Esophagus muscularis mucosa (tissue), 4 donors: ENCODE measurements around the gene TGFBR3.

Experiments used
- EP300 ChIP-seq: sonication (generic); formaldehyde crosslinking; IDR thresholded peaks from one replicate; pipeline ENCODE4 v1.6.1; 2017; ENCODE audit warnings: antibody characterized with exemption
- POLR2A ChIP-seq: fragments of 450-650 bp; IDR thresholded peaks from one replicate; pipeline ENCODE4 v1.6.1; 2017; ENCODE audit warnings: antibody characterized with exemption, moderate library complexity, mild to moderate bottlenecking, low read depth
- POLR2AphosphoS5 ChIP-seq, 2 donors: sonication (generic); formaldehyde crosslinking; IDR thresholded peaks; one replicate each; pipeline ENCODE4 v1.6.1; 2017; ENCODE audit warnings: antibody characterized with exemption in 2 of 2
- TF ChIP-seq, protein P1 (sequence below), 3 experiments: fragments of 200-600 bp in 2 of 3; fragments of 450-650 bp in 1 of 3; sonication (generic) in 2 of 3; IDR thresholded peaks; one replicate each; pipeline ENCODE4 v1.5.1; 2017 to 2019; ENCODE audit warnings: antibody characterized with exemption in 3 of 3, mild to moderate bottlenecking in 2 of 3, moderate library complexity in 1 of 3

DNA sequence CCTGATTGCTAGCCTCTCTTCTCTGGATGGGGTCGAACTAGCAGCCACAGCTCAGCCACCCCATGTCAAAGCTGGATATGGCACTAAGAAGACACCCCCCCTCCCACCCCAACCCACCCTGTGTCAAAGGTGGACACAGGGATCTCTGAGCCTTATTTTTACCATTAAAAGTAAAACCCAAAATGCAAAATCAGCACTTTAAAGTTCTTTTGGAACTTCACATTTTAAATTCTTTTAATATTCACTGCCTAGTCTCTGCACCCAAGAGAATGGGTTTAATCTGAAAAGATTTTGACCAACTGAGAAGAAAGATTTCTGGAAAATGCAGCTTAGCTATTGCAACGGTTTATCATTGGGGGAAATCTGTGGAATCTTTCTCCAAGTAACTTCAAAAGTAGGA, 167.6 kb downstream of the TGFBR3 start:
- TF ChIP-seq, protein P1, sequence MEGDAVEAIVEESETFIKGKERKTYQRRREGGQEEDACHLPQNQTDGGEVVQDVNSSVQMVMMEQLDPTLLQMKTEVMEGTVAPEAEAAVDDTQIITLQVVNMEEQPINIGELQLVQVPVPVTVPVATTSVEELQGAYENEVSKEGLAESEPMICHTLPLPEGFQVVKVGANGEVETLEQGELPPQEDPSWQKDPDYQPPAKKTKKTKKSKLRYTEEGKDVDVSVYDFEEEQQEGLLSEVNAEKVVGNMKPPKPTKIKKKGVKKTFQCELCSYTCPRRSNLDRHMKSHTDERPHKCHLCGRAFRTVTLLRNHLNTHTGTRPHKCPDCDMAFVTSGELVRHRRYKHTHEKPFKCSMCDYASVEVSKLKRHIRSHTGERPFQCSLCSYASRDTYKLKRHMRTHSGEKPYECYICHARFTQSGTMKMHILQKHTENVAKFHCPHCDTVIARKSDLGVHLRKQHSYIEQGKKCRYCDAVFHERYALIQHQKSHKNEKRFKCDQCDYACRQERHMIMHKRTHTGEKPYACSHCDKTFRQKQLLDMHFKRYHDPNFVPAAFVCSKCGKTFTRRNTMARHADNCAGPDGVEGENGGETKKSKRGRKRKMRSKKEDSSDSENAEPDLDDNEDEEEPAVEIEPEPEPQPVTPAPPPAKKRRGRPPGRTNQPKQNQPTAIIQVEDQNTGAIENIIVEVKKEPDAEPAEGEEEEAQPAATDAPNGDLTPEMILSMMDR (IDR thresholded peaks at IDR 0.05), result no peak
- TF ChIP-seq POLR2A (no peak), POLR2AphosphoS5 (IDR thresholded peaks at IDR 0.05) (no peak), EP300 (no peak)
